Fibroblast of lung (primary cell): ENCODE results near the gene UBXN6. TPM values are rescaled to one million over a fixed set of nuclear protein-coding genes. Genes with fewer than 3 reads are reported as not detected.

Experiments used
- DNase-seq, 2 donors: peaks; one replicate each; pipeline versions ENCODE4 v3.0.0 to v3.0.0-alpha.2; 2010; ENCODE audit warnings: low read depth in 2 of 2
- H2AFZ ChIP-seq: 2 replicates; pipeline ENCODE4 v1.5.1; 2012; ENCODE audit warnings: low read length, control low read depth, inconsistent platforms
- H3K27ac ChIP-seq: 2 replicates; pipeline ENCODE4 v1.5.1; 2011; ENCODE audit warnings: low read length, control low read depth; ENCODE audit not compliant: insufficient read depth
- H3K27me3 ChIP-seq: 2 replicates; pipeline ENCODE4 v1.5.1; 2011; ENCODE audit warnings: mild to moderate bottlenecking, low read length; ENCODE audit not compliant: control insufficient read depth, insufficient read depth
- H3K36me3 ChIP-seq: 2 replicates; pipeline ENCODE4 v1.5.1; 2011; ENCODE audit warnings: low read length; ENCODE audit not compliant: control insufficient read depth, insufficient read depth
- H3K4me1 ChIP-seq: 2 replicates; pipeline ENCODE4 v1.5.1; 2011; ENCODE audit warnings: low read length; ENCODE audit not compliant: control insufficient read depth, insufficient read depth; ENCODE audit errors: extremely low read depth
- H3K4me2 ChIP-seq: 2 replicates; pipeline ENCODE4 v1.5.1; 2011; ENCODE audit warnings: low read length, control low read depth; ENCODE audit not compliant: insufficient read depth; ENCODE audit errors: extremely low read depth
- H3K4me3 ChIP-seq, 4 experiments: fragments of 200-600 bp in 1 of 4; sonication (generic) in 1 of 4; replicated peaks in 1 of 4; 2 replicates each; pipeline ENCODE4 v1.5.1; 2011 to 2016; ENCODE audit warnings: low read length in 4 of 4, low read depth in 3 of 4, mild to moderate bottlenecking in 3 of 4, control low read depth in 2 of 4, inconsistent platforms in 1 of 4, mixed read lengths in 1 of 4; ENCODE audit not compliant: insufficient read depth in 1 of 4; ENCODE audit errors: control extremely low read depth in 1 of 4
- H3K79me2 ChIP-seq: 2 replicates; pipeline ENCODE4 v1.5.1; 2012; ENCODE audit warnings: mild to moderate bottlenecking, low read length, inconsistent platforms; ENCODE audit not compliant: control insufficient read depth, insufficient read depth
- H3K9ac ChIP-seq: 2 replicates; pipeline ENCODE4 v1.5.1; 2011; ENCODE audit warnings: mild to moderate bottlenecking, low read length, control low read depth; ENCODE audit not compliant: insufficient read depth
- H3K9me3 ChIP-seq: 2 replicates; pipeline ENCODE4 v1.5.1; 2012; ENCODE audit warnings: low read depth, low read length; ENCODE audit not compliant: control insufficient read depth, insufficient read depth
- H4K20me1 ChIP-seq: 2 replicates; pipeline ENCODE4 v1.5.1; 2011; ENCODE audit warnings: low read length; ENCODE audit not compliant: control insufficient read depth, insufficient read depth; ENCODE audit errors: extremely low read depth
- CTCF ChIP-seq, 2 donors: IDR thresholded peaks in 1 of 2; conservative IDR thresholded peaks in 1 of 2; 1 replicate in 1 of 2; 2 replicates in 1 of 2; pipeline ENCODE4 v1.5.1; 2011 to 2012; ENCODE audit warnings: low read length in 2 of 2, control low read depth in 1 of 2, inconsistent platforms in 1 of 2, low read depth in 1 of 2, mild to moderate bottlenecking in 1 of 2
- EZH2 ChIP-seq: IDR thresholded peaks from 2 replicates; pipeline ENCODE4 v1.5.1; 2012; ENCODE audit warnings: low read length, control low read depth, mild to moderate bottlenecking; ENCODE audit errors: missing control alignments
- polyA minus RNA-seq: library from RNA; depleted of rRNA, polyadenylated mRNA; stranded (reverse); fragments of >200 nt; gene quantifications from 2 replicates; pipeline ENCODE4 v1.2.3, GENCODE V29; 2011; ENCODE audit warnings: low replicate concordance
- polyA plus RNA-seq, 2 donors: library from polyadenylated mRNA; depleted of rRNA in 1 of 2; stranded (reverse) in 1 of 2; unstranded in 1 of 2; fragments of >200 nt; gene quantifications; 2 replicates each; pipeline ENCODE4 v1.2.1, GENCODE V29; 2011 to 2012; ENCODE audit warnings: missing spikeins in 1 of 2
- total RNA-seq: library from RNA; depleted of rRNA; stranded (reverse); fragments of >200 nt; gene quantifications from 2 replicates; pipeline ENCODE4 v1.2.1, GENCODE V29; 2014

Gene UBXN6
- total RNA-seq (98.9 and 114 TPM in 2 replicates), polyA plus RNA-seq (49.1 and 53.3 TPM in 2 replicates), polyA minus RNA-seq (61.1 and 64.1 TPM in 2 replicates)
- 94.5 and 117 TPM in 2 replicates for polyA plus RNA-seq (2012)

- H3K9ac ChIP-seq = peak within 1 kb of the TSS; percentile 81
- H3K4me2 ChIP-seq = peak within 1 kb of the TSS; percentile 99
- H3K27ac ChIP-seq = peak within 1 kb of the TSS; percentile 92
- no peaks in the 10 kb centered on the region for H4K20me1 ChIP-seq
- peak within 1 kb of the TSS; percentile 65 to 94 (median 78) for H3K4me3 ChIP-seq
- peaks cover 15% of the 10 kb centered on the region for H3K36me3 ChIP-seq
- DNase-seq = peak; percentile 99
- H3K79me2 ChIP-seq = peaks cover 27% of the 10 kb centered on the region
- peak within 1 kb of the TSS; percentile 99 for H2AFZ ChIP-seq
- peaks cover 15% of the 10 kb centered on the region for H3K4me1 ChIP-seq
- TF ChIP-seq CTCF (conservative IDR thresholded peaks at IDR 0.05 in 1 of 2, IDR thresholded peaks at IDR 0.05 in 1 of 2; ENCODE audit: low read depth in 1 of 2, low read length in 2 of 2) (no peak), EZH2 (no peak)
- no peaks in the 10 kb centered on the region for H3K27me3 ChIP-seq
- H3K9me3 ChIP-seq = no peaks in the 10 kb centered on the region
Observed at GRCh38 chr19:4457654-4458395, at the start of gene UBXN6. UBXN6 (minus strand) TSS chr19:4457794; CDS start chr19:4457697, 97 bp downstream.

GRCh38 chr19:4507150-4507452 is 49.5 kb upstream of the UBXN6 start:
- no peaks in the 10 kb centered on the region for H4K20me1 ChIP-seq
- TF ChIP-seq EZH2 (no peak), CTCF (conservative IDR thresholded peaks at IDR 0.05 in 1 of 2, IDR thresholded peaks at IDR 0.05 in 1 of 2; ENCODE audit: low read depth in 1 of 2, low read length in 2 of 2) (no peak)
- no peak overlapping the region for H3K9ac ChIP-seq
- H3K4me3 ChIP-seq = no peak overlapping the region
- H3K36me3 ChIP-seq = peaks cover 8% of the 10 kb centered on the region
- no peak overlapping the region for H3K27ac ChIP-seq
- H3K4me1 ChIP-seq = peaks cover 5% of the 10 kb centered on the region
- no peak overlapping the region for H2AFZ ChIP-seq
- DNase-seq = no peak
- no peak overlapping the region for H3K4me2 ChIP-seq
- no peaks in the 10 kb centered on the region for H3K27me3 ChIP-seq
- H3K79me2 ChIP-seq = no peaks in the 10 kb centered on the region
- H3K9me3 ChIP-seq = no peaks in the 10 kb centered on the region

- H2AFZ ChIP-seq = no peak overlapping the region
- DNase-seq = peak; percentile 44 to 72
- no peaks in the 10 kb centered on the region for H3K27me3 ChIP-seq
- H3K27ac ChIP-seq = no peak overlapping the region
- no peaks in the 10 kb centered on the region for H3K9me3 ChIP-seq
- no peaks in the 10 kb centered on the region for H4K20me1 ChIP-seq
- H3K4me1 ChIP-seq = peaks cover 5% of the 10 kb centered on the region
- peaks cover 8% of the 10 kb centered on the region for H3K36me3 ChIP-seq
- no peak for TF ChIP-seq EZH2
- no peak for TF ChIP-seq CTCF (conservative IDR thresholded peaks at IDR 0.05 in 1 of 2, IDR thresholded peaks at IDR 0.05 in 1 of 2; ENCODE audit: low read depth in 1 of 2, low read length in 2 of 2)
- no peaks in the 10 kb centered on the region for H3K79me2 ChIP-seq
- no peak overlapping the region for H3K4me3 ChIP-seq
- H3K9ac ChIP-seq = no peak overlapping the region
- H3K4me2 ChIP-seq = no peak overlapping the region
Observed at GRCh38 chr19:4506449-4507149, 49.0 kb upstream of the UBXN6 start.
